GM12872 (cell line): ENCODE data around the gene ZNF195.
A peak's percentile ranks its signal among the peaks of the same experiment; 100 is the strongest.

ENCODE experiments used
- CTCF ChIP-seq: IDR thresholded peaks from 3 replicates; pipeline ENCODE4 v1.5.1; 2011; ENCODE audit warnings: low read depth, mild to moderate bottlenecking, low read length, moderate library complexity; ENCODE audit not compliant: insufficient read depth

ZNF195 gene

GRCh38 chr11:3344327-3345174 lies 34.4 kb downstream of the ZNF195 start:
- no peak for TF ChIP-seq CTCF

GRCh38 chr11:3342709-3343108 lies 36.2 kb downstream of the ZNF195 start:
- no peak for TF ChIP-seq CTCF

- TF ChIP-seq CTCF = peak; percentile 70
These were observed 37.6 kb downstream of the ZNF195 start for GRCh38 chr11:3341298-3341697.

GRCh38 chr11:3340025-3340424 lies 38.9 kb downstream of the ZNF195 start:
- no peak for TF ChIP-seq CTCF

GRCh38 chr11:3339340-3339624 lies 39.7 kb downstream of the ZNF195 start:
- TF ChIP-seq CTCF = no peak

- TF ChIP-seq CTCF = no peak
These were observed 40.2 kb downstream of the ZNF195 start for GRCh38 chr11:3338569-3339339.
